22Rv1 (cell line): ENCODE data around the gene CYBRD1.

Experiments used
- ZFX ChIP-seq: fragments of 450-650 bp; IDR thresholded peaks from 2 replicates; pipeline ENCODE4 v1.6.1; 2017; ENCODE audit warnings: antibody characterized with exemption, borderline replicate concordance
- TF ChIP-seq, protein P1 (sequence below): fragments of 450-650 bp; IDR thresholded peaks from 2 replicates; pipeline ENCODE4 v1.5.1; 2017; ENCODE audit warnings: mild to moderate bottlenecking

DNA sequence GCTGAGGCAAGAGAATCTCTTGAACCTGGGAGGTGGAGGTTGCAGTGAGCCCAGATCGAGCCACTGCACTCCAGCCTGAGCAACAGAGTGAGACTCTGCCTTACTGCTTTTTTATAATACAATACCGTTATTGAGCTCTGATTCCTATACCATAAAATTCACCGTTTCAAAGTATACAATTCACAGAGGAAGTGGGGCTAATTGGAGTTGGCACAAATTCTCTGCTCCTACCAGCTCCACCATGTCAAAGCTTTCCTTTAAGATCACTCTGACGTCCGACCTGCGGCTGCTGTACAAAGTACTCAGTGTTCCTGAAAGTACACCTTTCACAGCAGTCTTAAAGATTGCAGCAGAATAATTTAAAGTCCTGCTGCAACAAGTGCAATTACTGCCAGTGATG lies 29.6 kb upstream of the CYBRD1 start:
- TF ChIP-seq, protein P1, sequence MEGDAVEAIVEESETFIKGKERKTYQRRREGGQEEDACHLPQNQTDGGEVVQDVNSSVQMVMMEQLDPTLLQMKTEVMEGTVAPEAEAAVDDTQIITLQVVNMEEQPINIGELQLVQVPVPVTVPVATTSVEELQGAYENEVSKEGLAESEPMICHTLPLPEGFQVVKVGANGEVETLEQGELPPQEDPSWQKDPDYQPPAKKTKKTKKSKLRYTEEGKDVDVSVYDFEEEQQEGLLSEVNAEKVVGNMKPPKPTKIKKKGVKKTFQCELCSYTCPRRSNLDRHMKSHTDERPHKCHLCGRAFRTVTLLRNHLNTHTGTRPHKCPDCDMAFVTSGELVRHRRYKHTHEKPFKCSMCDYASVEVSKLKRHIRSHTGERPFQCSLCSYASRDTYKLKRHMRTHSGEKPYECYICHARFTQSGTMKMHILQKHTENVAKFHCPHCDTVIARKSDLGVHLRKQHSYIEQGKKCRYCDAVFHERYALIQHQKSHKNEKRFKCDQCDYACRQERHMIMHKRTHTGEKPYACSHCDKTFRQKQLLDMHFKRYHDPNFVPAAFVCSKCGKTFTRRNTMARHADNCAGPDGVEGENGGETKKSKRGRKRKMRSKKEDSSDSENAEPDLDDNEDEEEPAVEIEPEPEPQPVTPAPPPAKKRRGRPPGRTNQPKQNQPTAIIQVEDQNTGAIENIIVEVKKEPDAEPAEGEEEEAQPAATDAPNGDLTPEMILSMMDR, result no peak
- no peak for TF ChIP-seq ZFX
